ENCODE results near the gene GPR68. TPM values are rescaled to one million over a fixed set of nuclear protein-coding genes. Genes with fewer than 3 reads are reported as not detected.
"Not testable (repeated sequence)": the region's sequence is repeated elsewhere in the genome, so short reads cannot be mapped to it uniquely, and the experiment has no call there.

GPR68 gene
- total and polyA plus RNA-seq, 4 donors: 2.0 to 6.4 (median 4.3) TPM

GRCh38 chr14:91211017-91211416 lies 33.5 kb downstream of the GPR68 start:
- no peaks in the 10 kb centered on the region for H3K27me3 ChIP-seq (ENCODE audit: control insufficient read depth, insufficient read depth, low read length)
- no CpG with 5 or more reads among the region's 2 CpGs for WGBS (ENCODE audit: insufficient coverage)
- peaks cover 3% of the 10 kb centered on the region for H3K9me3 ChIP-seq (ENCODE audit: control insufficient read depth, insufficient read depth, low read length)
- H3K4me3 ChIP-seq (ENCODE audit: low read depth, low read length): no peak overlapping the region
- peaks cover 29% of the 10 kb centered on the region for H3K36me3 ChIP-seq (ENCODE audit: control insufficient read depth, insufficient read depth, low read length)
- H3K27ac ChIP-seq (ENCODE audit: low read depth, low read length): no peak overlapping the region
- no peak for DNase-seq (ENCODE audit: low read depth in 4 of 6, low spot score in 6 of 6)
- H3K4me1 ChIP-seq (ENCODE audit: control insufficient read depth, insufficient read depth, low read length): no peaks in the 10 kb centered on the region

- DNase-seq (ENCODE audit: low read depth in 4 of 6, low spot score in 6 of 6): no peak
- H3K27ac ChIP-seq (ENCODE audit: low read depth, low read length): no peak overlapping the region
- H3K27me3 ChIP-seq (ENCODE audit: control insufficient read depth, insufficient read depth, low read length): no peaks in the 10 kb centered on the region
- H3K4me3 ChIP-seq (ENCODE audit: low read depth, low read length): no peak overlapping the region
- H3K9me3 ChIP-seq (ENCODE audit: control insufficient read depth, insufficient read depth, low read length): peaks cover 3% of the 10 kb centered on the region
- WGBS (ENCODE audit: insufficient coverage): 63% methylated on average over 2 of the region's 3 CpGs
- peaks cover 44% of the 10 kb centered on the region for H3K36me3 ChIP-seq (ENCODE audit: control insufficient read depth, insufficient read depth, low read length)
- peaks cover 5% of the 10 kb centered on the region for H3K4me1 ChIP-seq (ENCODE audit: control insufficient read depth, insufficient read depth, low read length)
Measured at GRCh38 chr14:91207008-91207407, 37.5 kb downstream of the GPR68 start.

GRCh38 chr14:91205459-91205858 lies 39.0 kb downstream of the GPR68 start:
- DNase-seq (ENCODE audit: low read depth in 4 of 6, low spot score in 6 of 6): no peak
- no peak overlapping the region for H3K4me3 ChIP-seq (ENCODE audit: low read depth, low read length)
- H3K27ac ChIP-seq (ENCODE audit: low read depth, low read length): no peak overlapping the region
- no peaks in the 10 kb centered on the region for H3K9me3 ChIP-seq (ENCODE audit: control insufficient read depth, insufficient read depth, low read length)
- H3K4me1 ChIP-seq (ENCODE audit: control insufficient read depth, insufficient read depth, low read length): peaks cover 5% of the 10 kb centered on the region
- no peaks in the 10 kb centered on the region for H3K27me3 ChIP-seq (ENCODE audit: control insufficient read depth, insufficient read depth, low read length)
- 98% methylated on average over 4 of the region's 7 CpGs for WGBS (ENCODE audit: insufficient coverage)
- peaks cover 45% of the 10 kb centered on the region for H3K36me3 ChIP-seq (ENCODE audit: control insufficient read depth, insufficient read depth, low read length)

- peaks cover 46% of the 10 kb centered on the region for H3K36me3 ChIP-seq (ENCODE audit: control insufficient read depth, insufficient read depth, low read length)
- H3K27ac ChIP-seq (ENCODE audit: low read depth, low read length): no peak overlapping the region
- no peak overlapping the region for H3K4me3 ChIP-seq (ENCODE audit: low read depth, low read length)
- H3K27me3 ChIP-seq (ENCODE audit: control insufficient read depth, insufficient read depth, low read length): no peaks in the 10 kb centered on the region
- 98% methylated on average over 14 of the region's 14 CpGs for WGBS (ENCODE audit: insufficient coverage)
- H3K9me3 ChIP-seq (ENCODE audit: control insufficient read depth, insufficient read depth, low read length): no peaks in the 10 kb centered on the region
- DNase-seq (ENCODE audit: low read depth in 4 of 6, low spot score in 6 of 6): no peak
- H3K4me1 ChIP-seq (ENCODE audit: control insufficient read depth, insufficient read depth, low read length): peaks cover 5% of the 10 kb centered on the region
Measured at GRCh38 chr14:91204657-91205056, 39.8 kb downstream of the GPR68 start.

GRCh38 chr14:91202234-91202974 lies 42.1 kb downstream of the GPR68 start:
- H3K36me3 ChIP-seq (ENCODE audit: control insufficient read depth, insufficient read depth, low read length): peaks cover 50% of the 10 kb centered on the region
- H3K9me3 ChIP-seq (ENCODE audit: control insufficient read depth, insufficient read depth, low read length): no peaks in the 10 kb centered on the region
- no peak overlapping the region for H3K4me3 ChIP-seq (ENCODE audit: low read depth, low read length)
- no peak overlapping the region for H3K27ac ChIP-seq (ENCODE audit: low read depth, low read length)
- peak in 1 of 6 donors; percentile 41 for DNase-seq (ENCODE audit: low read depth in 4 of 6, low spot score in 6 of 6)
- WGBS (ENCODE audit: insufficient coverage): 88% methylated on average over 13 of the region's 15 CpGs
- H3K27me3 ChIP-seq (ENCODE audit: control insufficient read depth, insufficient read depth, low read length): no peaks in the 10 kb centered on the region
- peaks cover 19% of the 10 kb centered on the region for H3K4me1 ChIP-seq (ENCODE audit: control insufficient read depth, insufficient read depth, low read length)

- not testable (repeated sequence) for DNase-seq (ENCODE audit: low read depth in 4 of 6, low spot score in 6 of 6); H3K27ac ChIP-seq (ENCODE audit: low read depth, low read length); H3K27me3 ChIP-seq (ENCODE audit: control insufficient read depth, insufficient read depth, low read length); H3K4me3 ChIP-seq (ENCODE audit: low read depth, low read length); H3K9me3 ChIP-seq (ENCODE audit: control insufficient read depth, insufficient read depth, low read length)
- Histone ChIP-seq H3K4me1 (ENCODE audit: control insufficient read depth, insufficient read depth, low read length) (peaks cover 19% of the 10 kb centered on the region), H3K36me3 (ENCODE audit: control insufficient read depth, insufficient read depth, low read length) (peaks cover 47% of the 10 kb centered on the region)
- WGBS (ENCODE audit: insufficient coverage): 93% methylated on average over 4 of the region's 6 CpGs
Measured at GRCh38 chr14:91200802-91201201, 43.7 kb downstream of the GPR68 start.

- Histone ChIP-seq H3K27me3 (ENCODE audit: control insufficient read depth, insufficient read depth, low read length) (no peaks in the 10 kb centered on the region), H3K27ac (ENCODE audit: low read depth, low read length) (no peak overlapping the region), H3K9me3 (ENCODE audit: control insufficient read depth, insufficient read depth, low read length) (no peaks in the 10 kb centered on the region), H3K4me1 (ENCODE audit: control insufficient read depth, insufficient read depth, low read length) (peaks cover 17% of the 10 kb centered on the region), H3K36me3 (ENCODE audit: control insufficient read depth, insufficient read depth, low read length) (peaks cover 33% of the 10 kb centered on the region), H3K4me3 (ENCODE audit: low read depth, low read length) (no peak overlapping the region)
- DNase-seq (ENCODE audit: low read depth in 4 of 6, low spot score in 6 of 6): peak in 2 of 6 donors; percentile 32 to 62
Measured at GRCh38 chr14:91197631-91198030, 46.9 kb downstream of the GPR68 start.

GRCh38 chr14:91195881-91196280 lies 48.6 kb downstream of the GPR68 start:
- 91% methylated on average over 8 of the region's 10 CpGs for WGBS (ENCODE audit: insufficient coverage)
- H3K9me3 ChIP-seq (ENCODE audit: control insufficient read depth, insufficient read depth, low read length): no peaks in the 10 kb centered on the region
- H3K27ac ChIP-seq (ENCODE audit: low read depth, low read length): no peak overlapping the region
- peaks cover 26% of the 10 kb centered on the region for H3K36me3 ChIP-seq (ENCODE audit: control insufficient read depth, insufficient read depth, low read length)
- H3K27me3 ChIP-seq (ENCODE audit: control insufficient read depth, insufficient read depth, low read length): no peaks in the 10 kb centered on the region
- H3K4me3 ChIP-seq (ENCODE audit: low read depth, low read length): no peak overlapping the region
- no peak for DNase-seq (ENCODE audit: low read depth in 4 of 6, low spot score in 6 of 6)
- H3K4me1 ChIP-seq (ENCODE audit: control insufficient read depth, insufficient read depth, low read length): peaks cover 14% of the 10 kb centered on the region

GRCh38 chr14:91193069-91193468 lies 51.4 kb downstream of the GPR68 start:
- no peak overlapping the region for H3K27ac ChIP-seq (ENCODE audit: low read depth, low read length)
- H3K36me3 ChIP-seq (ENCODE audit: control insufficient read depth, insufficient read depth, low read length): peaks cover 37% of the 10 kb centered on the region
- H3K4me3 ChIP-seq (ENCODE audit: low read depth, low read length): no peak overlapping the region
- 80% methylated on average over 11 of the region's 12 CpGs for WGBS (ENCODE audit: insufficient coverage)
- no peak for DNase-seq (ENCODE audit: low read depth in 4 of 6, low spot score in 6 of 6)
- H3K27me3 ChIP-seq (ENCODE audit: control insufficient read depth, insufficient read depth, low read length): no peaks in the 10 kb centered on the region
- H3K9me3 ChIP-seq (ENCODE audit: control insufficient read depth, insufficient read depth, low read length): no peaks in the 10 kb centered on the region
- no peaks in the 10 kb centered on the region for H3K4me1 ChIP-seq (ENCODE audit: control insufficient read depth, insufficient read depth, low read length)

GRCh38 chr14:91190853-91191252 lies 53.7 kb downstream of the GPR68 start:
- Histone ChIP-seq H3K4me3 (ENCODE audit: low read depth, low read length) (no peak overlapping the region), H3K4me1 (ENCODE audit: control insufficient read depth, insufficient read depth, low read length) (no peaks in the 10 kb centered on the region), H3K9me3 (ENCODE audit: control insufficient read depth, insufficient read depth, low read length) (no peaks in the 10 kb centered on the region), H3K27ac (ENCODE audit: low read depth, low read length) (no peak overlapping the region), H3K27me3 (ENCODE audit: control insufficient read depth, insufficient read depth, low read length) (no peaks in the 10 kb centered on the region), H3K36me3 (ENCODE audit: control insufficient read depth, insufficient read depth, low read length) (peaks cover 47% of the 10 kb centered on the region)
- DNase-seq (ENCODE audit: low read depth in 4 of 6, low spot score in 6 of 6): no peak
- WGBS (ENCODE audit: insufficient coverage): 96% methylated on average over 7 of the region's 9 CpGs

All from spinal cord (tissue), 10 donors.